HFFc6 (cell line): Measurements from ENCODE around the gene STYXL1. TPM values are rescaled to one million over a fixed set of nuclear protein-coding genes. Genes with fewer than 3 reads are reported as not detected.
"Not testable (repeated sequence)": the region's sequence is repeated elsewhere in the genome, so short reads cannot be mapped to it uniquely, and the experiment has no call there.

Experiments
- DNase-seq: peaks from one replicate; pipeline ENCODE4 v3.0.0-alpha.2; 2018
- H3K27ac Mint-ChIP-seq: 2 replicates; pipeline ENCODE4 v1.8.0; 2020; ENCODE audit warnings: mild to moderate bottlenecking, mixed read lengths
- H3K27me3 Mint-ChIP-seq: 2 replicates; pipeline ENCODE4 v1.8.0; 2021; ENCODE audit warnings: mild to moderate bottlenecking, moderate library complexity, mixed read lengths; ENCODE audit not compliant: insufficient read depth
- H3K36me3 Mint-ChIP-seq: 2 replicates; pipeline ENCODE4 v1.8.0; 2021; ENCODE audit warnings: low read depth, mixed read lengths
- H3K4me1 Mint-ChIP-seq: 2 replicates; pipeline ENCODE4 v1.8.0; 2020; ENCODE audit warnings: low read depth, mixed read lengths
- H3K4me3 Mint-ChIP-seq: 2 replicates; pipeline ENCODE4 v1.8.0; 2020; ENCODE audit warnings: mild to moderate bottlenecking, moderate library complexity, mixed read lengths
- H3K9me3 Mint-ChIP-seq: 2 replicates; pipeline ENCODE4 v1.8.0; 2020; ENCODE audit warnings: mild to moderate bottlenecking, mixed read lengths
- CTCF ChIP-seq: fragments of 200-600 bp; sonication (generic); IDR thresholded peaks from 2 replicates; pipeline ENCODE4 v1.5.0; 2021; ENCODE audit warnings: antibody characterized with exemption, mild to moderate bottlenecking
- long read RNA-seq: library from polyadenylated mRNA; unstranded; transcript quantifications from one replicate; pipeline ENCODE4 v2.0.0, GENCODE V29; 2019
- total RNA-seq, 6 experiments: library from RNA; stranded (reverse); fragmentation: NEBNext Ultra II Directional; extraction: Animal tissue kit (Norgen Biotek cat#: 25700); gene quantifications; 2 replicates in 1 of 6; 3 replicates in 5 of 6; pipeline ENCODE4 v1.2.3, GENCODE V29; 2021

Gene STYXL1
- total RNA-seq, result 10 to 100 TPM; 29.6 to 38.3 (median 32.0) TPM
- long read RNA-seq, partial matches to known transcripts, result 0 of 16 reads
- long read RNA-seq, other reads (novel, unspliced or antisense), result 9 of 16 reads

DNA sequence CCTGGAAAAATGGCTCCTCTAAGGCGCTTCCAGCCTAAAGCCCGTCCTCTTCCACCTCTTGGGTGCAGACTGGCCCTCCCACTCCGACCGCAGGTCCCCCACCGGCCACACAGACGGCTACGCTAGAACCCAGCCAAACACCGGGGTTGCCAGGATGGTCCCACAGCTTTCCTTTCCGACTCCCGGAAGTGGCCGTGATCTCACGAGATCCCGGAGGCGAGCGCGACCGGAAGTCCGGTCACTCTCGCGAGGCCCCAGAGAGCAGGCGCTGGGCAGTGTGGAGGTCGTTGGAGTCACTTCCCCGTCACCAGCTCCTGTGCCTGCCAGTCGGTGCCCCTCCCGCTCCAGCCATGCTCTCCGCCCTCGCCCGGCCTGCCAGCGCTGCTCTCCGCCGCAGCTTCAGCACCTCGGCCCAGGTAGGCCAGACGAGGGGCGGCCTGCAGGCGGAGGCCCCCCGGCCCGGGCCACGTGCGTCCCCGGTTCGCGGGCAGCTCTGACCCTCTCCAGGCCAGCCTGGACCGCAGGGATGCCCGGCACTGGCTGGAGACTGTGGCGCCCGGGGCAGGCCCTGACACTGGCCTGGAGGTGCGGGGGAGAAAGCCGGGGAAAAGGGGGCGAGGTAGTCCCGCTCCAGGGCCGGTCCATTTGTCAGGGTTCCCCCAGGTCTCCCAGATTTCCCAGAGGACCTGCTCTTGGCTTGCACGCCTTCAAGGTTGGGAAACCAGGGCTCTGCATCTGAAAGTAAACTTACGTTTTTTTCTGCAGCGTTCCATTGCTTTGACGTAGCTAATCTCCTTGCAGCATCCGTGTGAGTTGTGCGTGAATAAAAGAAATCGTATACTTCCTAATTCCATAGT, at the start of gene STYXL1, which contains the start of gene MDH2:
Gene STYXL1, minus strand, starts transcription at position 190 of the 857 bp plus-strand sequence. CDS start 17,477 bp downstream, outside the sequence.
Gene MDH2, plus strand, starts transcription at position 296 of the 857 bp plus-strand sequence. Its CDS starts 55 bp downstream, at position 351.
- DNase-seq, result peak; percentile 95
- TF ChIP-seq CTCF, result no peak
- peaks cover 36% of the 10 kb centered on the region for H3K36me3 Mint-ChIP-seq
- H3K9me3 Mint-ChIP-seq, result no peaks in the 10 kb centered on the region
- peak within 1 kb of the TSS; percentile 95 for H3K27ac Mint-ChIP-seq
- H3K27me3 Mint-ChIP-seq, result peaks cover 2% of the 10 kb centered on the region; the same call in 1 of the 2 replicates
- peaks cover 53% of the 10 kb centered on the region for H3K4me1 Mint-ChIP-seq
- H3K4me3 Mint-ChIP-seq, result peak within 1 kb of the TSS; percentile 97

GRCh38 chr7:76095908-76096307, 48.1 kb upstream of the STYXL1 start:
- H3K4me1 Mint-ChIP-seq, result no peaks in the 10 kb centered on the region
- H3K27ac Mint-ChIP-seq, result no peak overlapping the region
- no peak for DNase-seq
- TF ChIP-seq CTCF, result no peak
- H3K27me3 Mint-ChIP-seq, result peaks cover 52% of the 10 kb centered on the region
- no peak overlapping the region for H3K4me3 Mint-ChIP-seq
- H3K36me3 Mint-ChIP-seq, result no peaks in the 10 kb centered on the region
- no peaks in the 10 kb centered on the region for H3K9me3 Mint-ChIP-seq

DNA sequence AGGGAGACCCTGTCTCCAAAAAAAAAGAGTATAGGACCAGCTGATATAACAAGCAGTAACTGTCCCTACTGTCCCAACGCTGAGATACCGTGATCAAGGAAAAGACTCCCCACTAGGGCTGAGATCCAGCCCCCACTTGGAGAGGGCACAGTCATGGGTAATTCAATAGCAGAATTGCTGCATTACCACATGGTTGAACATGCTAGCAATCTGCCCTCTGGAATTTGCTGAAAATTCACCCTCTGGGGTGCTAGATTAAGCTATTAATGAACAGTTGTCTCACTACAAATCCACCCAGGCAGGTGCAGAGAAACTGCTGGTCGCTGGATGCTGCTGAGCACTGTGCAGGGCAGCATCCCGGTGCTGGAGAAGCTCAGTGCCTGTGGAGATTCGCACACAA, 46.5 kb upstream of the STYXL1 start:
- not testable (repeated sequence) for H3K4me1 Mint-ChIP-seq, DNase-seq, H3K4me3 Mint-ChIP-seq

DNA sequence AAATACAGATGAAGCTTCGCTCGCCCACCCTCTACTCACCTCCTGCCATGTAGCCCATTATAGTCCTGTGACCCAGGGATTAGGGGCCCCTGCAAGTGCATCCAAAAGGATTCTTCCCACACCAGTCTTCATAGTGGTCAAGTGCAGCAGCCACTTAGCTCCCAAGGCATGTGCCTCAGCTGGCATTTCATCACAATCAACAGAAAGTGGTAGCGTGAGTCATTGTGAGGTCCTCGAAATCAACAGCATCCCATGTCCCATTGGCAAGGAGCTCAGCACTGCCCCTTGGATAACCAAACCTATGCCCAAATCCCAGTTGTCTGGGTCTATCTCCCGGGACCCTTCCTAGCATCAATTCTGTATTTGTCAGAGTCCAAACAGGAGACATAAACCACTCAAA, 45.7 kb upstream of the STYXL1 start:
- H3K36me3 Mint-ChIP-seq, H3K27ac Mint-ChIP-seq, H3K4me3 Mint-ChIP-seq, H3K4me1 Mint-ChIP-seq, H3K9me3 Mint-ChIP-seq: not testable (repeated sequence)
- peak; percentile 41 for DNase-seq
- peaks cover 55% of the 10 kb centered on the region for H3K27me3 Mint-ChIP-seq

More for the DNA sequence above, 46.5 kb upstream of the STYXL1 start:
- H3K27me3 Mint-ChIP-seq, result peaks cover 52% of the 10 kb centered on the region
- not testable (repeated sequence) for H3K36me3 Mint-ChIP-seq, H3K27ac Mint-ChIP-seq, H3K9me3 Mint-ChIP-seq

GRCh38 chr7:76091506-76091905, 43.7 kb upstream of the STYXL1 start:
- Mint-ChIP-seq H3K4me3 (no peak overlapping the region), H3K27me3 (peaks cover 42% of the 10 kb centered on the region), H3K36me3 (no peaks in the 10 kb centered on the region), H3K4me1 (peaks cover 23% of the 10 kb centered on the region), H3K27ac (no peak overlapping the region), H3K9me3 (no peaks in the 10 kb centered on the region)
- TF ChIP-seq CTCF, result no peak
- no peak for DNase-seq

DNA sequence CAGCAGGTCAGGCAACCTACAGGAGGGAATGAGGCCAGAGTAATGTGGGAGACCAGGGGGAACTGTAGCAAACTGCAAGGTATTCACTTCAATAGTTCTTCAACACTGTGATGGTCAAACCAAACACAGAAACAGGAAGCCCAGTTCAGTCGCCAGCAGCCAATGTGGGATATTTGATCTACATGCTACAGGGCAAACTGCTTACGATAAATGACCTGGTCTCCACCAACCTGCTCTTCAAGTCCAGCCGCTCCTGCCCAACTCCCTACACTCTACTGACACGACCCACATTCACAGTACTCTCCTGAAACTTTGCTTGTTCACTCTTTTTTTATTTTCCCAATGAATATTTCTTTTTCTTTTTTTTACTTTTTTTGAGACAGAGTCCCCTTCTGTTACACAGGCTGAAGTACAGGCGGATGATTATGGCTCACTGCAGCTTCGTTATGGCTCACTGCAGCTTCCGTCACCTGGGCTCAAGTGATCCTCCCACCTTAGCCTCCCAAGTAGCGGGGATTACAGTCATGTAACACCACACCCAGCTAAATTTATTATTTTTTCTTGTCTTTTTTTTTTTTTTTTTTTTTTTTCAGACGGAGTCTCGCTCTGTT, 42.2 kb upstream of the STYXL1 start:
- H3K4me1 Mint-ChIP-seq, result peaks cover 35% of the 10 kb centered on the region
- H3K4me3 Mint-ChIP-seq, result no peak overlapping the region
- H3K27ac Mint-ChIP-seq, result no peak overlapping the region
- no peak for DNase-seq
- no peak for TF ChIP-seq CTCF
- H3K36me3 Mint-ChIP-seq, result no peaks in the 10 kb centered on the region
- H3K9me3 Mint-ChIP-seq, result no peaks in the 10 kb centered on the region
- peaks cover 31% of the 10 kb centered on the region for H3K27me3 Mint-ChIP-seq

- peak overlapping the region; percentile 51; the same call in 1 of the 2 replicates for H3K27ac Mint-ChIP-seq
- peak overlapping the region; percentile 47 for H3K4me3 Mint-ChIP-seq
- not testable (repeated sequence) for H3K9me3 Mint-ChIP-seq, H3K36me3 Mint-ChIP-seq
- peak; percentile 86 for DNase-seq
- peaks cover 13% of the 10 kb centered on the region for H3K27me3 Mint-ChIP-seq
- peaks cover 45% of the 10 kb centered on the region for H3K4me1 Mint-ChIP-seq
These were observed 39.6 kb upstream of the STYXL1 start for GRCh38 chr7:76087362-76087791.
